Panc1 (cell line): Measurements from ENCODE around the gene CITED2.

Source experiments
- POLR2AphosphoS5 ChIP-seq: IDR thresholded peaks from 2 replicates; pipeline ENCODE4 v1.6.1; 2012; ENCODE audit warnings: mild to moderate bottlenecking, low read depth, low read length, moderate library complexity
- TF ChIP-seq, protein P1 (sequence below): fragments of 450-650 bp; IDR thresholded peaks from 2 replicates; pipeline ENCODE4 v1.5.1; 2017; ENCODE audit warnings: mild to moderate bottlenecking
- TF ChIP-seq, protein P2 (sequence below), 2 experiments: IDR thresholded peaks; 2 replicates each; pipeline ENCODE4 v1.6.1; 2011 to 2012; ENCODE audit warnings: low read depth in 2 of 2, control low read depth in 1 of 2, low read length in 1 of 2, mild to moderate bottlenecking in 1 of 2, moderate library complexity in 1 of 2; ENCODE audit not compliant: insufficient read depth in 1 of 2

DNA sequence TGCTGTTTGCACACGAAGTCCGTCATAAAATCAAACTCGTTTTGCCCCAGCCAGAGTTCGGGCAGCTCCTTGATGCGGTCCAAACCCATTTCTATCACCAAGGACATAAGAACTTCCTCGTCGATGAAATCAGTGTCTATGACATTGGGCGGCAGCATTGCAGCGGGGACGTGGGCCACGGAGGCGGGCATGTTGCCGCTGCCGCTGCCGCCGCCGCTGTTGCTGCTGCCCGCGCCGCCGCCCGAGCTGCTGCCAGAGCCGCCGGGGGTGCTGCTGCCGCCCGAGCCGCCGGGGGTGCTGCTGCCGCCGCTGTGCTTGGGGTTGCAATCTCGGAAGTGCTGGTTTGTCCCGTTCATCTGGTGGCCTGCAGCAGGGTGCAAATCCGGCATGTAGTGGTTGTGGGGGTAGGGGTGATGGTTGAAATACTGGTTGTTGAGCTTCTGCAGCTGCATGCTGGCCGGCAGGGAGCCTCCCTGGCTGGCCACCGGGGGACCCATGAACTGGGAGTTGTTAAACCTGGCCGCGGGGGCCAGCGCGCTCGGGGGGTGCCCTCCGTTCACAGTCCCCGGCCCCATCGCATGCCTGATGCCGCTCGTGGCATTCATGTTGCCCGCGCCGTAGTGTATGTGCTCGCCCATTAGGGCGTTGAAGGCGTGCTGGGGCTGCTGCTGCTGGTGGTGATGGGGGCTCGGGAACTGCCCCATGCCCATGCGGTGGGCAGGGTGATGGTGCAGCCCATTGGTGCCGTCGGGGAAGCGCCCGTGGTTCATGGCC lies 1.1 kb downstream of the CITED2 start:
- peak; percentile 65 for TF ChIP-seq POLR2AphosphoS5
- TF ChIP-seq, protein P1, sequence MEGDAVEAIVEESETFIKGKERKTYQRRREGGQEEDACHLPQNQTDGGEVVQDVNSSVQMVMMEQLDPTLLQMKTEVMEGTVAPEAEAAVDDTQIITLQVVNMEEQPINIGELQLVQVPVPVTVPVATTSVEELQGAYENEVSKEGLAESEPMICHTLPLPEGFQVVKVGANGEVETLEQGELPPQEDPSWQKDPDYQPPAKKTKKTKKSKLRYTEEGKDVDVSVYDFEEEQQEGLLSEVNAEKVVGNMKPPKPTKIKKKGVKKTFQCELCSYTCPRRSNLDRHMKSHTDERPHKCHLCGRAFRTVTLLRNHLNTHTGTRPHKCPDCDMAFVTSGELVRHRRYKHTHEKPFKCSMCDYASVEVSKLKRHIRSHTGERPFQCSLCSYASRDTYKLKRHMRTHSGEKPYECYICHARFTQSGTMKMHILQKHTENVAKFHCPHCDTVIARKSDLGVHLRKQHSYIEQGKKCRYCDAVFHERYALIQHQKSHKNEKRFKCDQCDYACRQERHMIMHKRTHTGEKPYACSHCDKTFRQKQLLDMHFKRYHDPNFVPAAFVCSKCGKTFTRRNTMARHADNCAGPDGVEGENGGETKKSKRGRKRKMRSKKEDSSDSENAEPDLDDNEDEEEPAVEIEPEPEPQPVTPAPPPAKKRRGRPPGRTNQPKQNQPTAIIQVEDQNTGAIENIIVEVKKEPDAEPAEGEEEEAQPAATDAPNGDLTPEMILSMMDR: peak; percentile 53
- TF ChIP-seq, protein P2, sequence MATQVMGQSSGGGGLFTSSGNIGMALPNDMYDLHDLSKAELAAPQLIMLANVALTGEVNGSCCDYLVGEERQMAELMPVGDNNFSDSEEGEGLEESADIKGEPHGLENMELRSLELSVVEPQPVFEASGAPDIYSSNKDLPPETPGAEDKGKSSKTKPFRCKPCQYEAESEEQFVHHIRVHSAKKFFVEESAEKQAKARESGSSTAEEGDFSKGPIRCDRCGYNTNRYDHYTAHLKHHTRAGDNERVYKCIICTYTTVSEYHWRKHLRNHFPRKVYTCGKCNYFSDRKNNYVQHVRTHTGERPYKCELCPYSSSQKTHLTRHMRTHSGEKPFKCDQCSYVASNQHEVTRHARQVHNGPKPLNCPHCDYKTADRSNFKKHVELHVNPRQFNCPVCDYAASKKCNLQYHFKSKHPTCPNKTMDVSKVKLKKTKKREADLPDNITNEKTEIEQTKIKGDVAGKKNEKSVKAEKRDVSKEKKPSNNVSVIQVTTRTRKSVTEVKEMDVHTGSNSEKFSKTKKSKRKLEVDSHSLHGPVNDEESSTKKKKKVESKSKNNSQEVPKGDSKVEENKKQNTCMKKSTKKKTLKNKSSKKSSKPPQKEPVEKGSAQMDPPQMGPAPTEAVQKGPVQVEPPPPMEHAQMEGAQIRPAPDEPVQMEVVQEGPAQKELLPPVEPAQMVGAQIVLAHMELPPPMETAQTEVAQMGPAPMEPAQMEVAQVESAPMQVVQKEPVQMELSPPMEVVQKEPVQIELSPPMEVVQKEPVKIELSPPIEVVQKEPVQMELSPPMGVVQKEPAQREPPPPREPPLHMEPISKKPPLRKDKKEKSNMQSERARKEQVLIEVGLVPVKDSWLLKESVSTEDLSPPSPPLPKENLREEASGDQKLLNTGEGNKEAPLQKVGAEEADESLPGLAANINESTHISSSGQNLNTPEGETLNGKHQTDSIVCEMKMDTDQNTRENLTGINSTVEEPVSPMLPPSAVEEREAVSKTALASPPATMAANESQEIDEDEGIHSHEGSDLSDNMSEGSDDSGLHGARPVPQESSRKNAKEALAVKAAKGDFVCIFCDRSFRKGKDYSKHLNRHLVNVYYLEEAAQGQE (IDR thresholded peaks at IDR 0.05; ENCODE audit: insufficient read depth in 1 of 2, low read depth in 2 of 2, low read length in 1 of 2): no peak
